ENCODE data around the gene FGD6.
"Not testable (repeated sequence)": the region's sequence is repeated elsewhere in the genome, so short reads cannot be mapped to it uniquely, and the experiment has no call there.

Gene FGD6

DNA sequence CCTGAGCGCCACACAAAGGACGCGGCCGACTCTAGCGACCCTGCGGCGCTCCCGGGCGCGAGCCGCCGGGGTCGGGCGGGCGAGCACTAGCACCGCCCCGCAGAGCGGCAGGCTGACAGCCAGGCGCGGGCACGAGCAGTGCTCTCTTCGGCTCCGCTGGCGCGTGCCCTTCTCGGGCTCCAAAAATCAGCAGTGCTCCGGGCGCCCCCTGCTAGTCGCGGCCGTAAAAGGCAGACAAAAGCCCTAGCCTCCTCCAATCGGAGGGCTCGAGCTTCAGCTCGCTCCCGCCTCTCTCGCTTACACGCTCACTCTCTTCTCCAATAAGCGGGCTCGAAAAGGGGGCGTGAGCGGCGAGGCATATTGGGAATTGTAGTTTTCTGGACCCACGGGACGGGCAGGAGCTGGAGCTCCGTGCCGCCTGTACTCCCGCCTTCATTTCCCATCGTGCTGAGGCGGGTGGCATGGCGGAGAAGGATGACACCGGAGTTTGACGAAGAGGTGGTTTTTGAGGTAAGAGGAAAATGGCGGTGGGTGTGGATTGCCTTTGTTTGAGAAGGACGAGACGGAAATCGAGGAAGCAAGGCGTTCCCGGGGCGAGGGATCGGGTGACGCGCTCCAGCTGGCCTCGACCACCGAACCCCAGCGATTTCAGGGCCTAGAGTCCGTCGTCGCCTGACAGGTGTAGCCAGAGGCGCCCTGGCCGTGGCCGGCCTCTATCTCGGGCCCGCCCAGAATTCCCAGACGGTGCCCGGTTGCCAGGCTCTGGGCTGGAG, at the start of gene FGD6, which contains the start of gene VEZT:
Gene FGD6, minus strand, starts transcription at position 91 of the 773 bp plus-strand sequence. CDS start 227 bp downstream, outside the sequence.
Gene VEZT, plus strand, starts transcription at position 431 of the 773 bp plus-strand sequence. Its CDS starts 44 bp downstream, at position 475.
- in situ Hi-C loops (cut with HindIII; ENCODE audit: low sequenced_read_pairs): loop anchor here (5.0 kb wide), 1 partner anchor 45 kb away; no protein-coding TSS in a partner anchor

DNA sequence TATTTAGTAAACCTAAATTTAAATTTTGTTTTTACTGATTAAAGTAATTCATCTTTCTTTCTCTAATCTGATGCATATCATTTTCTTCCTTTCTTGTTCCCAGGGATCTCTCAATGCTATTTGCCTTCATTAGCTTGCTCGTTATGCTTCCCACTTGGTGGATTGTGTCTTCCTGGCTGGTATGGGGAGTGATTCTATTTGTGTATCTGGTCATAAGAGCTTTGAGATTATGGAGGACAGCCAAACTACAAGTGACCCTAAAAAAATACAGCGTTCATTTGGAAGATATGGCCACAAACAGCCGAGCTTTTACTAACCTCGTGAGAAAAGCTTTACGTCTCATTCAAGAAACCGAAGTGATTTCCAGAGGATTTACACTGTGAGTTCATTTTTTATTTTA, 49.0 kb upstream of the FGD6 start:
- in situ Hi-C loops (cut with HindIII; ENCODE audit: low sequenced_read_pairs): no loop called here

DNA sequence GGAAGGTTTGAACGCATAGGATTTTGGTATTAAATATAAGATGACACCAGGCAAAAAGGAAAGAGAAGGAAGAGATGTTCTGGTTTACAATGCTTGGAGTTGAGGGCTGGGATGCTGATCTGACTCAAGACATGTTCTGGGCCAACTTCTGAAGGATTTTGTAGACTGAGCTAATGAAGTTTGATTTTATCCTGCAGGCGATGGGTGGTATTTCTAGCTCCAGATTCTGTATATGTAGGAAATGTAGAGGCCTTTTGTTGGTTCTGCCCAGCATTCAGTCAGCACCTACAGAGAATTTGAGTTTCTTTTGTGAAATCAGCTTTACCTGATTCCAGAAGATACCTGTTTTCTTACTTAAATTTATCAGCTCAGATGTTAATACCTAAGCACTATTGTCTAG, 48.5 kb upstream of the FGD6 start:
- in situ Hi-C loops (cut with HindIII; ENCODE audit: low sequenced_read_pairs): no loop called here

DNA sequence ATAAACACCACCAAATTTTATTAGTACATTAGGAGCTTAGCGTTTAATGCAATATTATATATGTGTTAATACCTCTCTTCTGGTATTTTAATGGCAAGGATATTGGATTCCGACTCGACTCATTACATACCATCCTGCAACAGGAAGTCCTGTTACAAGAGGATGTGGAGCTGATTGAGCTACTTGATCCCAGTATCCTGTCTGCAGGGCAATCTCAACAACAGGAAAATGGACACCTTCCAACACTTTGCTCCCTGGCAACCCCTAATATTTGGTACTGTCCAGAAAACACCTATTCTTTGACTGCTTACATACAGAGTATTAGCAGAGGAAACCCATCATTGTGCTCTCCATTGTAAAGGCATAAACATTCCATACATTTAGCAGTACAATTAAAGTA, 45.5 kb upstream of the FGD6 start:
- in situ Hi-C loops (cut with HindIII; ENCODE audit: low sequenced_read_pairs): no loop called here

DNA sequence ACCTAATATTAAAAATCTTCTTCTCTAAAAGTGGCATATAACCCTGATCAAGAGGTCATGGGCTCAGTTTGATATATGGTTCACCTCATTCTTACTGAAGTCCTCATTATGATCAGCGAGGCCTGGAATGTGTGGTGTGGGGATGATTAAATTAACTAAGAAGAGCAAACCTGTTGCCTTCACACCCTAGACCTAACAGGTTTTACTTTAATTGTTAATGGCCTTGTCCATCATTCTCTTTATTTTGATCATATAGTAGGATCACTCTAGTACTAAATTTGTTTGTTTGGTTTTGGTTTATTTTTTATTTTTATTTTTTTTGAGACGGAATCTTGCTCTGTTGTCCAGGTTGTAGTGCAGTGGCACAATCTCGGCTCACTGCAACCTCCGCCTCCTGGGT, 43.8 kb upstream of the FGD6 start:
- in situ Hi-C loops (cut with HindIII; ENCODE audit: low sequenced_read_pairs): no loop called here

DNA sequence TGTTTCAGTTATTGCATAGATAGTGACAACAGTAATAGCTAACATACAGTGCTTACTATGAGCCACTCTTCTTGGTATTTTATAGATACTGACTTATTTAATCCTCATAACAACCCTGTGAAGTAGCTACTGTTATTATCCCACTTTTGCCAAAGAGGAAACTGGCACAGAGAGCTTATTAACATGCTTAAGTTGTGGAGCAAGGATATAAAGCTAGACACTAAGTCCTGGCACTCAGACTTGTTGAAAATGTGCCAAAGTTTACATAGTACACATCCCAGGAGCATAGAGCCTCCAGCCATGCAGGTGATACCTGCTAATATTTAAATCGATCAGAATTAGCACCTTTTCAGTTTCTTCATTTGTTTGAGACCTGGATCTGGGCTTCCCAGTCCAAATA, 42.1 kb upstream of the FGD6 start:
- in situ Hi-C loops (cut with HindIII; ENCODE audit: low sequenced_read_pairs): no loop called here

DNA sequence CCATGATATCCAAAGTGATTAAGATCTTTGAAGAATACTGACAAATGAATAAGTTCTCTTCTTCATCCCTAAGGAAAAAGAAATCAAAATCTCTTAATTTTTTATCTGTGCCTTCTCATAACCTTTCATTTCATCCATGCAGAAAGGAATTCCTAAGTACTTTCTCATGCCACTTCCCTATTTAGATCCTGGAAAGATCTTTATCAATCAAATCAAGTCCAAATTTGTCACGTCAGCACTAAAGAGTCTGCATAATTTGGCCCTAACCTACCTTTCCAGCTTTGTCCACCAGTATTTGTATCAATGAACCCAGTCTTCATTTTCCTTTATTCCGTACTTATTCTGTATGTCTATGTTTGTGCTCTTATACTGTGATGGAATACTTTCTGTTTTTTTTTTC, 41.5 kb upstream of the FGD6 start:
- in situ Hi-C loops (cut with HindIII; ENCODE audit: low sequenced_read_pairs): no loop called here

DNA sequence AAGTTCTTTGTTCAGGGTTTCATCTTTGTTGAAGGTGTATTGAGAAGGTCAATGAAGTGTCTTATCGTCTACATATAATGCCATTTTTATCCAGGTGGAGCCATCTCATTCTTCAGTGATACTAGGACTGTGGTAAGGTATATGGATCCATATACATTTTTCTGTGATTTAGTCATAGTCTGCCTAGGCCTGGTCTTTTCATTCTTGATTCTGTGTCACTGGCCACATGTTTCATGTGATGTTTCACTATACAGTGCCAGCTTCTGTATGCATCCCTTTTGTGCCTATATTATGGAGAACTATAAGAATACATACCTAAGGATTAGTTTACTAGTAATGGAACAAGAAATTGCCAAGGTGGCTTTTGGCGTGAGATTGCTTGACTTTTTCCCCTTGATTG, 40.9 kb upstream of the FGD6 start:
- in situ Hi-C loops (cut with HindIII; ENCODE audit: low sequenced_read_pairs): no loop called here

DNA sequence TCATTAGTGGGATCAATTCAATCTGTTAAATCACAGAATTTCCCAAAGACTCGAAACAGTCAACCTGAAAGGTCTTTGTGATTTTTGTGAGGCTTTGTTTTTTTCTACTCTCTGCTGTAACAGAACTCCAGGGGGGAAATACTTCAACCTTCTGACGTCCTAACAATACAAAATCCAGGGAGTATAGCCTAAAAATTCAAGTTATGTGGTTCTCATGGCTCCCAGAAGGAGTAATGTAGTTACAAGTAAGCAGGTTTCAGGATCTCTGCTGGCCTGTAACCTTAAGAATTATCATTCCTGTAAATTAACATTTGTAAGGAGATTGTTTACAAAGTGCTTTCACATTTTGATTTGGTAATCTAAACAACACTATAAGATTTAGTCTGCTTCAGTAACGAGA, 40.3 kb upstream of the FGD6 start:
- in situ Hi-C loops (cut with HindIII; ENCODE audit: low sequenced_read_pairs): no loop called here

DNA sequence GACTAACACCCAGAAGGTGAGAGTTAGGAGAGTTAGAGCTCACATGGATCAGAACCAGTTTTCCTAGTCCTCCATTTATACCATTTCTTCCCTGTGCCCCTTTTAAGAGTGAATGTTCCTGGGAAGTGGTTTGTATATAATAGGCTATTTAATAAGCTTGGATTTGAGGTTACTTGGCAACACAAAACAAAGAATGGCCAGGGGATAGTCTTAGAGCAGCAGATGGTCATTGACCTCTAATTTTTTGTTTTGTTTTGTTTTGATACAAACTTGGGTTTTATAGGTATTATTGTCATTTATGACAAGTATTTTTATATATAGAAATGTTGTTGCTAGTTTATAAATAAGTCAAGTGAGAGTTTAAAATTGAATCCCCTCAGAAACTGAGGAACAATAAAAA, 36.1 kb upstream of the FGD6 start:
- in situ Hi-C loops (cut with HindIII; ENCODE audit: low sequenced_read_pairs): no loop called here

DNA sequence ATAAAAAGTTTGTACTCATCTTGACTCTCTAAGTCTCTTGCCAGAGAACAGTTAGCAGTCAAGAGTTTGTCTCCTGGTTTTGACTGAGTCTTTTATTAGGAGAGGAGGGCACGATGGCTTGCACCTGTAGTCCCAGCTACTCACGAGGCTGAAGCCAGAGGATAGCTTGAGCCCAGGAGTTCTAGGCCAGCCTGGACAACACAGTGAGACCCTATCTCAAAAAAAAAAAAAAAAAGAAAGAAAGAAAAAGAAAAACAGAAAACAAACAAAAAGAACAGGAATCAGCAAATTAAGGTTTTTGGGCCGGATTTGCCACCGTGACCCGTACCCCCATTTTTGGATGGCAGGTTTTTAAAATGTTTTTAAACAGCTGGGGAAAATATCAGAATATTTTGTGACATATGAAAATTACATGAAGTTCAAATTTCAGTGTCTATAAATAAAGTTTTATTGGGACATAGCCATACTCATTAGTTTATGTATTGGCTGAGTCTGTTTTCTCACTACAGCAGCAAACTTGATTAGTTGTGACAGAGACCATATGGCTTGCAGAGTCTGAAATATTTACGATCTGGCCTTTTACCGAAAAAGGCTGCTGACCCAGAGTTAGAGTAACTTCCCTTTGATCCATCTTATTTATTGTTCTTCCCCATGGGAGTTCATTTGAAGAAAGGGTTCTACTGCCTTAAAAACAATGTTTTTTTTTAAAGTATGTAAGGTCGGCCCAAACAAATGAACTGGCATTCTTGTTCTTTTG, 31.5 kb upstream of the FGD6 start:
- in situ Hi-C loops (cut with HindIII; ENCODE audit: low sequenced_read_pairs): no loop called here

DNA sequence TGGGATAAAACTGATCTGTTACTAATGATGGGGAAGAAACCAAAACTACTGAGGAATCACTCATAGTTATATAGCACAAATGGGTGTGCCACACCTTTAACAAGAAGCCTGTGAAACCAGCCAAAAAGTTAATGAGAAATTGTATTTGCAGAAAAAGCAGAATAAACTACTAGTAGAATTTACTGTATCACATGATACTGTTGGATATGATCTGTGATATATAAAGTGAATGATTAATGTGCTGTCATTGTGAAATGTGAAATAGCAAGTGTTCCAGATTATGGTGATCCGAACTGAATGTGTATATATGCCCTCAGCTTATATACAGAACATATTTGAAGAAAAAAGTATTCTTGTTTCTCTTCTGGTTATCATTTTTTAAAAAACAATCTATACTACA, 30.8 kb upstream of the FGD6 start:
- in situ Hi-C loops (cut with HindIII; ENCODE audit: low sequenced_read_pairs): no loop called here

DNA sequence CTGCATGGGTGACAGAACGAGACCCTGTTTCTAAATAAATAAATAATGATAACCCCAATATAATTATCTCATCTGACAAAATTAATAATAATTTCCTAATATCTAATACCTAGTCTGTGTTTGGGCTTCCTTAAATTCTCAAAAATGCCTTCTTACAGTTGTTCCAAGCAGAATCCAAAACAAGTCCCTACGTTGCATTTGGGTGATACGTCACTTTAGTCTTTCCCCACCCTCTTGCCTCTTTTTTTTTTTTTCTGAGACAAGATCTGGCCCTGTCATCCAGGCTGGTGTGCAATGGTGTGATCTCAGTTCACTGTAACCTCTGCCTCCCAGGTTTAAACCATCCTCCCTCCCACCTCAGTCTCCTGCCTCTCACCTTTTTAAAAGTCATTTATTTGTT, 27.1 kb upstream of the FGD6 start:
- in situ Hi-C loops (cut with HindIII; ENCODE audit: low sequenced_read_pairs): no loop called here

DNA sequence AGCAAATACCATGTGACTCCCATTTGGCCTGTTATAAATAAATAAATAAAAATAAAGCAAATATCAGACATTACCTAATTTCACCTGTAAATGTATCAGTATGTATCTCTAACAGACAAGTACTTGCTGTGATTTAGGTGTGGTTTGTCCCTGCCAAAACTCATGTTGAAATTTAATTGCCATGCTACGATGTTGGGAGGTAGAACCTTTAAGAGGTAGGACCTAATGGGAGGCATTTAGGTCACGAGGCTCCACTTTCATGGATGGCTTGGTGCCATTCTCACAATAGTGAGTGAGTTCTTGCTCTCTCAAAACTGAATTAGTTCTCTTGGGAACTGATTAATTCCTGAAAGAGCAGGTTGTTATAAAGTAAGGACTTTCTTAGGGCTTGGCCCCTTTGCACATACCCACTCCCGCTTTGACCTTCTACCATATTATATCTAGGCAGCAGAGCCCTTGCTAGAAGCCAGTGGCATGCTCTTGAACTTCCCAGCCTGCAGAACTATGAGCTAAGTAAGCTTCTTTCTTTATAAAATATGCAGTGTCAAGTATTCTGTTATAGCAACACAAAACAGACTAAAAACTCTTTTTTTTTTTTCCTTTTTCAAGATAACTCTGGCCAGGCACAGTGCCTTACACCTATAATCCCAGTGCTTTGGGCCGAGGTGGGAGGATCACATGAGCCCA, 26.4 kb upstream of the FGD6 start:
- in situ Hi-C loops (cut with HindIII; ENCODE audit: low sequenced_read_pairs): no loop called here

DNA sequence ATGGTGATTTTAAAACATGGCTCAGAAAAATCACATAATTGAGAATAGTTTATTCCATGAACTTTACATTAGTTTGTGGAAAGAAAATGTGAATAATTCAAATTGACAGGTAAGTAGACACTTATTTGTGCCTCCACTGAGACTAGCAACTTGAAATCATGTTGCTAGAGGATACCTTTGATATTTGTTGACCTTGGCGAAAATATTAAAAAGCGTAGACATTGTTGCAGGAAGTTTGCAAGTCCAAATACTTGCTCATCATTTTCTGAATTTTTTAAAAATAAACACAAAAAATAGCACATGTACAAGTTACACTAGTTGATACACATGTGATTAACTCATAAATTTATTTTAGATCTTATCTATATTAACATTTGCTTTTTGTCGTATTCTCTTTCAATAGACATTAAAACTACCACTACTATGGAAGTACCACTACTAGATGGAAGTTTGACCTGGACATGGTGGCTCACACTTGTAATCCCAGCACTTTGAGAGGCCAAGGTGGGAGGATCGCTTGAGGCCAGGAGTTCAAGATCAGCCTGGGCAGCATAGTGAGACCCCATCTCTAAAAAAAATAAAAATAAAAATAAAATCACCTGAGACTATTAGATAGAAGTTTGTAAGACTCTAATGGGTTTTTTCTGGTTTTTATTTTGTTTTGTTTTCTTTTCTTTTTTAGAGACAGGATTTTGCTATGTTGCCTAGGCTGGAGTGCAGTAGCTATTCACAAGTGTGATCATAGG, 24.7 kb upstream of the FGD6 start:
- in situ Hi-C loops (cut with HindIII; ENCODE audit: low sequenced_read_pairs): no loop called here

DNA sequence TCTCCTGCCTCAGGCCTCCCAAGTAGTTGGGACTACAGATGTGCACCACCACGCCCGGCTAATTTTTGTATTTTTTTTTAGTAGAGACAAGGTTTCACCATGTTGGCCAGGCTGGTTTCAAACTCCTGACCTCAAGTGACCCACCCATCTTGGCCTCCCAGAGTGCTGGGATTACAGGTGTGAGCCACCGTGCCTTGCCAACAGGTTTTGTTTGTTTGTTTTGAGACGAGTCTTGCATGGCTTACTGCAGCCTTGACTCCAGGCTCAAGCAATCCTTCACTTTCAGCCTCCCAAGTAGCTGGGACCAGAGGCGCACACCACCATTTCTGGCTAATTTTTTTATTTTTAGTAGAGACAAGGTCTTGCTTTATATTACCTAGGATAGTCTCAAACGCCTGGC, 23.9 kb upstream of the FGD6 start:
- in situ Hi-C loops (cut with HindIII; ENCODE audit: low sequenced_read_pairs): not testable (repeated sequence)

DNA sequence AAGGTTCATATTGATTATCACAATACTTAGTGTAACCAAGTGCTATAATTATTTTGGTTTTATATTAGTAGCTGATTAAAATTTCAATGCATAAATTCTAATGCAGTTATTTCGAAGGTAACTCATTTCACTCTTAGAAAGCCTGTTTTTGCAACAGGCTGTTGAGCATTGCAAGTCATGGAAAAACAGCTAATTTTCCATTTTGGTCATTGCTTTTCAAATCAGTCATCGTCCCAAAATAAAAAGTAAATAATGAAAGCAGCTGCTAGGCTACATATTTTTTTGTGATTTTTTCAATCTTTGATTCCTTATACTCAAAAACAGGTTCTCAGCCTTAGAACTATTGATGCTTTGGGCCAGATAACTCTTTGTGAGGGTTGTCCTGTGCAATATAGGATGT, 23.3 kb upstream of the FGD6 start:
- in situ Hi-C loops (cut with HindIII; ENCODE audit: low sequenced_read_pairs): no loop called here

DNA sequence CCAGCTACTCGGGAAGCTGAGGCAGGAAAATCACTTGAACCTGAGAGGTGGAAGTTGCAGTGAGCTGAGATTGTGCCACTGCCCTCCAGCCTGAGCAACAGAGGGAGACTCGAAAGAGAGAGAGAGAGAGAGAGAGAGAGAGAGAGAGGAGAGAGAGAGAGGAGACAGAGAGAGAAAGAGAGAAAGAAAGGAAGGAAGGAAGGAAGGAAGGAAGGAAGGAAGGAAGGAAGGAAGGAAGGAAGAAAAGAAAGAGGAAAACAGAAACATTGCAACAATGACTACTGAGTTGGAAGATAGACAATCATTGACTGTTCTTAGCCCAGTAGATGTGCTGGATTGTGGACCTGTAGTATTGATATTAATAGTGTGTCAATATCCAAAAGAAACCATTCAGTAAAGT, 22.6 kb upstream of the FGD6 start:
- in situ Hi-C loops (cut with HindIII; ENCODE audit: low sequenced_read_pairs): not testable (repeated sequence)

DNA sequence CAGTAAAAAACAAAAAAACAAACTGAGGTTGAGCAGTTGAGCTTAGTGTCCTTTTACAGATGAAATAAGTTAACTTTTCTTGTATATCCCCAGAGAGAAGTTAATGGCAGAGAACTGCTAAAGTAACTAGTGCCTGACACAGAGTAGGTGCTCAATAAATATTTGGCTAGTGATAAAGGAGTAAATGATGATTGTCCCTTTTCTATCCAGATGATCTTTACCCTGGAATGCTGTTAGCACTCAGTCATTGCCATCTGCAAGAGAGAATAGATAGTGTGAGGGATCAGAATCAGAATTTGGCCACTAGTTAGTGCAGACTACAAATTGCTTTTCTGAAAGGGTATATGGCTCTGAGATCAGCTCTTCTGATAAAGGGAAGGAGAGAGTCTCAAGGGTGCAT, 21.9 kb upstream of the FGD6 start:
- in situ Hi-C loops (cut with HindIII; ENCODE audit: low sequenced_read_pairs): no loop called here

DNA sequence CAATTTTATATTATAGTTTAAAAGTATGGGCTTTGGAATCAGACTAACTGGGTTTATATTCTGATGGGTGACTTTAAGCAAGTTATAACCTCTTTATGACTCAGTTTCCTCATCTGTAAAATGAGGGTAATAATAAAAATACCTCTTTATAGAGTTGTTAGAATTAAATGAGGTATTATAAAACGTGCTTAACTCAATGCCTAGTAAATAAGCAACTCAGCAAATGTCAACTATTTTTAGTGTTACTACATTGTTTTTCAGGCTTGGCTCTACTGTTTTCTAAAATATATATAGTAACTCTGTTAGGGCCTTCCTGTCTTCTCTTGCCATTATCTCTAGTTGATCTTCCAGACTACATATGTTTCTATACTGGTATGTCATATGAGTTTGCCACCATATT, 20.9 kb upstream of the FGD6 start:
- in situ Hi-C loops (cut with HindIII; ENCODE audit: low sequenced_read_pairs): no loop called here

DNA sequence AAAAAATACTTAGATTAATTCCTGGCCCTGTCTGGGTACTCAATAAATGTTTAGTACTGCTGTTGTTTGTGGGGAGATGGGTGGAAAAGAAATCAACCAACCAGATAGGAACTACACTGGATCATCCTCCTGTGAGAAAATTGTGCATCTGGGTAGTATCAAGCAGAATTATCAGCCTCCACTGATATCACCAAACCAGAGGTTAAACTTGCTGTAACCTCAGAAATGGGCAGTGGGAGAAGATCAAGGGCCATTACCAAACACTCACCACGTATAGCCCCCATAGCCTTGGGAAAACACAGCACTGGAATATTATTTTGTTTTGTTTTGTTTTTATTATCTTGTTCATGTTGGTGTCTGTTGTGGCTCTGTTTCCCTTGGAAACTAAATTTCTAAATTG, 20.0 kb upstream of the FGD6 start:
- in situ Hi-C loops (cut with HindIII; ENCODE audit: low sequenced_read_pairs): no loop called here

Data from DLD1 (cell line).